Common myeloid progenitor, CD34-positive (primary cell): ENCODE measurements around the gene VPS13D.
A peak's percentile ranks its signal among the peaks of the same experiment; 100 is the strongest.

Experiments
- CTCF ChIA-PET: fragments of 350-600 bp; sonication (Branson Sonifier 250); formaldehyde crosslinking; loops from one replicate; lab custom pipeline; 2021; ENCODE audit warnings: antibody characterized with exemption; lab: Charles Lee
- POLR2A ChIA-PET: fragments of 350-600 bp; sonication (Branson Sonifier 250); formaldehyde crosslinking; loops from one replicate; lab custom pipeline; 2021; ENCODE audit warnings: antibody characterized with exemption; lab: Charles Lee
- DNase-seq, 3 donors: peaks; one replicate each; pipeline versions ENCODE4 v3.0.0 to v3.0.0-alpha.2; 2013
- H3K27ac ChIP-seq, 2 experiments: 1 replicate in 1 of 2; 2 replicates in 1 of 2; pipeline ENCODE4 v1.7.0; 2013; ENCODE audit warnings: inconsistent platforms in 2 of 2, low read length in 2 of 2, mild to moderate bottlenecking in 2 of 2, low read depth in 1 of 2, moderate library complexity in 1 of 2; ENCODE audit not compliant: severe bottlenecking in 2 of 2, insufficient read depth in 1 of 2, poor library complexity in 1 of 2
- H3K27me3 ChIP-seq, 5 experiments: replicated peaks in 2 of 5; 1 replicate in 3 of 5; 2 replicates in 2 of 5; pipeline versions ENCODE4 v1.6.1 to v1.7.0; 2013; ENCODE audit warnings: low read length in 4 of 5, mild to moderate bottlenecking in 2 of 5, moderate library complexity in 2 of 5, inconsistent platforms in 1 of 5; ENCODE audit not compliant: insufficient read depth in 5 of 5, control insufficient read depth in 4 of 5
- H3K36me3 ChIP-seq, 4 experiments: 1 replicate in 2 of 4; 2 replicates in 2 of 4; pipeline versions ENCODE4 v1.6.1 to v1.7.0; 2013; ENCODE audit warnings: low read length in 3 of 4, control low read depth in 1 of 4, mild to moderate bottlenecking in 1 of 4; ENCODE audit not compliant: control insufficient read depth in 4 of 4, insufficient read depth in 4 of 4
- H3K4me1 ChIP-seq, 4 experiments: 1 replicate in 3 of 4; 2 replicates in 1 of 4; pipeline versions ENCODE4 v1.6.1 to v1.7.1; 2013; ENCODE audit warnings: low read length in 3 of 4, mild to moderate bottlenecking in 3 of 4, control low read depth in 1 of 4, inconsistent platforms in 1 of 4, moderate library complexity in 1 of 4; ENCODE audit not compliant: control insufficient read depth in 4 of 4, insufficient read depth in 4 of 4; ENCODE audit errors: control extremely low read depth in 1 of 4
- H3K4me3 ChIP-seq, 7 experiments: 1 replicate in 4 of 7; 2 replicates in 3 of 7; pipeline versions ENCODE4 v1.5.1 to v1.7.0; 2013; ENCODE audit warnings: mild to moderate bottlenecking in 7 of 7, low read length in 6 of 7, moderate library complexity in 6 of 7, inconsistent platforms in 2 of 7, low read depth in 2 of 7, control low read depth in 1 of 7; ENCODE audit not compliant: insufficient read depth in 4 of 7, control insufficient read depth in 1 of 7; ENCODE audit errors: extremely low read depth in 1 of 7
- H3K9me3 ChIP-seq, 5 experiments: 1 replicate in 4 of 5; 2 replicates in 1 of 5; pipeline versions ENCODE4 v1.6.1 to v1.7.1; 2013; ENCODE audit warnings: low read length in 4 of 5, mild to moderate bottlenecking in 2 of 5, inconsistent platforms in 1 of 5, low read depth in 1 of 5, moderate library complexity in 1 of 5; ENCODE audit not compliant: control insufficient read depth in 4 of 5, insufficient read depth in 2 of 5; ENCODE audit errors: control extremely low read depth in 1 of 5
- WGBS: methylation state at CpG from one replicate; pipeline ENCODE4 v1.1.5; 2013; ENCODE audit not compliant: insufficient coverage; 5-methylcytosine and 5-hydroxymethylcytosine counted together

VPS13D gene

GRCh38 chr1:12486401-12487005 lies 256.7 kb downstream of the VPS13D start:
- H3K27ac ChIP-seq: no peak overlapping the region
- no peaks in the 10 kb centered on the region for H3K9me3 ChIP-seq
- CTCF ChIA-PET: interaction anchor here (1.2 kb wide), 1 partner anchor 18 kb away, joined by 3 read pairs; no protein-coding TSS in a partner anchor
- no peaks in the 10 kb centered on the region for H3K27me3 ChIP-seq
- peaks cover 0 to 6% (median under 1%) of the 10 kb centered on the region in 4 experiments for H3K4me1 ChIP-seq
- 98% methylated on average over 17 of the region's 18 CpGs for WGBS
- H3K4me3 ChIP-seq: no peak overlapping the region
- POLR2A ChIA-PET: no interaction called here
- peaks cover 0 to 16% (median 13%) of the 10 kb centered on the region in 4 experiments for H3K36me3 ChIP-seq
- no peak for DNase-seq

DNA sequence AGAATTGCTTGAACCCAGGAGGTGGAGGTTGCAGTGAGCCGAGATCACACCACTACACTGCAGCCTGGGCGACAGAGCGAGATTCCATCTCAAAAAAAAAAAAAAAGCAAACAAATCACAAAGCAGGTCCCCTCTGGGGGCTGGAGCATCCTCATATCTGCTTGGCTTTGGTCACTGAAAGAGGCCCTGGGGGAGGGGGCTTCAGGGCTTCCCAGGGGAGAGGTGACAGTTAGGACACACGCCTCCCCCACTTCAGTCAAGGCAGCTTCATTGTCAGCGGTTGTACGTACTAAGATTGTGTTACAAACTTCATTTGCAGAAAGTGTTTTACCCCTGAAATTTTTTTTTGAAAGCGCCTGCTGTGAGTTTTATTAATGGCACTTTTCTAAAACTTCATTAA lies 257.7 kb downstream of the VPS13D start:
- ChIA-PET CTCF (no interaction called here), POLR2A (no interaction called here)
- Histone ChIP-seq H3K4me3 (no peak overlapping the region), H3K27ac (no peak overlapping the region), H3K9me3 (no peaks in the 10 kb centered on the region), H3K4me1 (no peaks in the 10 kb centered on the region), H3K36me3 (peaks cover 0 to 17% (median 13%) of the 10 kb centered on the region in 4 experiments), H3K27me3 (no peaks in the 10 kb centered on the region)
- DNase-seq: no peak
- 100% methylated on average over 3 of the region's 7 CpGs for WGBS

DNA sequence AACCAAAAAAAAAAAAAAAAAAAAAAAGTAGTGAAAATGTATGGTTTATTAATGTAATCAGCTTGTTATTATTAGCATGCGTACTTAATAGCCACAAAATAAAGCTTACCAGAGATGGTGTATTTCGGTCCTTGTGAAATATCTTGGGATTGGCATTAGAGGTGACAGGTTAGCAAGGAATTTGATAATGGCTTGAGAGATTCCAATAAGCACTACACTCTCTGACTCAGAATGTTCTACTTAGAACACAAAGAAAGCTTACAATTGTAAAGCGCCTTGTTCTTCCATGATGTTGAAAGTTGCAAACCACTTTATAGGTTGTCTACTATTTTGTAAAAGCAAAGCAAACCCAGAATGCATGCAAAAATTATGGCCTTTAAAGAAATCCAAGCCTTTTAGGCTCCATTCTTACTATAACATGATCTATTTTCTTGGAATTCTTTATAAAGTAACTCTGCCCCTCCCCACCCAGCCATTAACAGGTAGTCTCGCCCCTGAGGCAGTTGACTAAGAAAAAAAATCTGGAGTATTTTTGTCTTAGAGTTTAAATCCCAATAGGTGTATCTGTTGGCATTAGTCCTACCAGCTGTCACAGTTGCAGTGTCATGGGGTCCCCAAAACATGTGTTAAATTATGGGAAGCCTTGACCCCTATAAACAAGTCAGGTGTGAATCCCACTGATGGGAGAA lies 259.0 kb downstream of the VPS13D start:
- no peak for DNase-seq
- Histone ChIP-seq H3K9me3 (no peaks in the 10 kb centered on the region), H3K4me3 (no peak overlapping the region), H3K4me1 (no peaks in the 10 kb centered on the region), H3K27me3 (no peaks in the 10 kb centered on the region), H3K27ac (no peak overlapping the region), H3K36me3 (peaks cover 0 to 17% (median 13%) of the 10 kb centered on the region in 4 experiments)
- ChIA-PET POLR2A (interaction anchor here (0.7 kb wide), 1 partner anchor 83 kb away, joined by 3 read pairs; no protein-coding TSS in a partner anchor), CTCF (interaction anchor here (0.5 kb wide), 1 partner anchor 176 kb away, joined by 4 read pairs; no protein-coding TSS in a partner anchor)
- no CpG with 5 or more reads among the region's 4 CpGs for WGBS

DNA sequence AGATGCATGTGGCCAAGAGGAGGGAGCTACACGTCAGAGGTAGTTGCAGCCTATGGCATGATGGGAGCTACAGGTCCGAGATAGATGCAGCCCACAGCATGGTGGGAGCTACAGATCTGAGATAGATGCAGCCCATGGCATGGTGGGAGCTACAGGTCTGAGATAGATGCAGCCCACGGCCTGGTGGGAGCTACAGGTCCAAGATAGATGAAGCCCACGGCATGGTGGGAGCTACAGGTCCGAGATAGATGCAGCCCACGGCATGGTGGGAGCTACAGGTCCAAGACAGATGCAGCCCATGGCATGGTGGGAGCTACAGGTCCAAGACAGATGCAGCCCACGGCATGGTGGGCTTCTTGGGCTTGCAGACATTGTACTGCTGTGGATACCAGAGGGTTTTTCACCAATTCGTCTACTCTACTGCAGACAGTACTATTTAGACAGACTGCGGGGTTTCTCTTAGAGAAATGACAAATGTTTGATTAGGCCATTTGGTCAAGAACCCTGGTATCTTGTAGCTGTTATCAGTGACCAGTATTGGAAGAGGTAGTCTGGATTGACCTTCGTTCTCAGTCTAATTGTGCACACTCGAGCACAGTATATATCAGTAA lies 260.8 kb downstream of the VPS13D start:
- no peak for DNase-seq
- Histone ChIP-seq H3K4me1 (no peaks in the 10 kb centered on the region), H3K27me3 (no peaks in the 10 kb centered on the region), H3K9me3 (no peaks in the 10 kb centered on the region), H3K36me3 (peaks cover 0 to 17% (median 9%) of the 10 kb centered on the region in 4 experiments), H3K27ac (no peak overlapping the region), H3K4me3 (no peak overlapping the region)
- CTCF ChIA-PET: interaction anchor here (0.6 kb wide), 1 partner anchor 20 kb away, joined by 3 read pairs; no protein-coding TSS in a partner anchor
- POLR2A ChIA-PET: no interaction called here
- WGBS: 99% methylated on average over 9 of the region's 11 CpGs

DNA sequence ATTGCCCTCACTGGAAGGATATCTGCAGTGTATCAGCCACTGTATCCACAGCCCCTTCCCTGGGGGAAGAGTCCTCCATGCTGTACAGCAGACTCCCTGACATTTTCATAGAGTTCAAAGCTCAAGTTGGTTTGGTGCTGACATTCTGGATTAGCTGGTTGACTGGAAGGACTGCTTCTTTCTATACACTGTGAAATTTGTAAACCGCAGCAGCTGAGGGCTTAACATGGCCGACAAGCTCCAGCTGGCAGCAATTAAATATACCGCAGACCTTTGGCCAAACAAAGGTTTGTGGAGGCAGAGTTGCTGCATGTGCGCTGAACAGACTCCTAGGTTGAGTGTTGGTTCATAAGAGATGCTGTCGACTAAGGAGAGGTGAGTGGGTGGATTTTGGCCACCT lies 261.8 kb downstream of the VPS13D start:
- CTCF ChIA-PET: interaction anchor here (1.0 kb wide), 1 partner anchor 12 kb away, joined by 3 read pairs; no protein-coding TSS in a partner anchor
- H3K4me1 ChIP-seq: no peaks in the 10 kb centered on the region
- H3K27ac ChIP-seq: no peak overlapping the region
- POLR2A ChIA-PET: no interaction called here
- WGBS: 93% methylated on average over 4 of the region's 5 CpGs
- no peak overlapping the region for H3K4me3 ChIP-seq
- no peak for DNase-seq
- peaks cover 0 to 12% (median 5%) of the 10 kb centered on the region in 4 experiments for H3K36me3 ChIP-seq
- no peaks in the 10 kb centered on the region for H3K9me3 ChIP-seq
- no peaks in the 10 kb centered on the region for H3K27me3 ChIP-seq

DNA sequence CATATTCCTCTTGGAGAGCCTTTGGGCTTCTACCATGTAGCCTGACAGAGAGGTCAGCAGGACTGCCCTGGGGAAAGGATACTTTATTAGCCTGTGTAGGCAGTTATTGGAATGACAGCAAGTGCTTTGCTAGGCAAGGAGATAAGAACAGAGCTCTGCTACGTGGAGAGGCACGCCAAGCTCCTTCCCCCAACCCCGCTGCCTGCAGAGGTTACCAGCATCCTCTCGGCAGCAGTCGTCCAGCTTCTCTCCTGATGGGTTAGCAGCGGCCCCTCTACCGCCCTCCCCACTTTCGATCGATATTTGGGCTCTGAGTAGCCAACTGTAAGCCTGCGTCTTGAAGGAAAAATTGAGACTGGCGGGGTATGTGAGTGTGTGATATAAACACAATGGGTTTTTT lies 265.9 kb downstream of the VPS13D start:
- Histone ChIP-seq H3K27ac (peak overlapping the region in 1 of 2 experiments; percentile 69), H3K27me3 (no peaks in the 10 kb centered on the region), H3K4me1 (no peaks in the 10 kb centered on the region), H3K4me3 (no peak overlapping the region), H3K9me3 (peaks cover 0 to 1% (median 0%) of the 10 kb centered on the region in 5 experiments), H3K36me3 (peaks cover 14 to 19% (median 17%) of the 10 kb centered on the region in 4 experiments)
- no peak for DNase-seq
- ChIA-PET CTCF (no interaction called here), POLR2A (no interaction called here)
- 94% methylated on average over 3 of the region's 11 CpGs for WGBS
